GM12892 (cell line): Measurements from ENCODE around the gene RPE. TPM values are rescaled to one million over a fixed set of nuclear protein-coding genes. Genes with fewer than 3 reads are reported as not detected.

ENCODE experiments used
- DNase-seq: peaks from one replicate; pipeline ENCODE4 v3.0.0; 2011; ENCODE audit not compliant: insufficient read length
- FAIRE-seq: peaks from 2 replicates; lab custom pipeline; 2011; peaks lifted over from hg19 to GRCh38; lab: Jason Lieb, UNC
- POLR2A ChIP-seq: IDR thresholded peaks from 2 replicates; pipeline ENCODE4 v1.6.1; 2011; ENCODE audit warnings: low read depth, low read length, control low read depth
- POLR2AphosphoS5 ChIP-seq: IDR thresholded peaks from 2 replicates; pipeline ENCODE4 v1.6.1; 2011; ENCODE audit warnings: low read depth, low read length, control low read depth
- TAF1 ChIP-seq: IDR thresholded peaks from 2 replicates; pipeline ENCODE4 v1.6.1; 2011; ENCODE audit warnings: low read depth, mild to moderate bottlenecking, control low read depth, low read length, borderline replicate concordance
- polyA plus RNA-seq: library from polyadenylated mRNA; unstranded; fragments of >200 nt; gene quantifications from one replicate; pipeline ENCODE4 v1.2.1, GENCODE V29; 2012; ENCODE audit warnings: missing spikeins, inconsistent platforms; ENCODE audit not compliant: missing spikeins

Gene RPE
- polyA plus RNA-seq: 32.0 TPM

- DNase-seq: peak; percentile 73
- FAIRE-seq: peak; percentile 99
- TF ChIP-seq POLR2A (peak; percentile 81), TAF1 (peak; percentile 79), POLR2AphosphoS5 (peak; percentile 84)
Measured at GRCh38 chr2:210002158-210003157, at the start of gene RPE. TSS of gene RPE (plus strand) at chr2:210002638. CDS start at chr2:210002662, 24 bp downstream.

- DNase-seq (no peak), FAIRE-seq (no peak)
- no peak for TF ChIP-seq POLR2A
- no peak for TF ChIP-seq POLR2AphosphoS5
Measured at GRCh38 chr2:209956271-209956670, 46.2 kb upstream of the RPE start.

GRCh38 chr2:209958016-209958415 lies 44.4 kb upstream of the RPE start:
- no peak for FAIRE-seq
- no peak for DNase-seq
- no peak for TF ChIP-seq POLR2A
- no peak for TF ChIP-seq POLR2AphosphoS5
- no peak for TF ChIP-seq TAF1

- DNase-seq: no peak
- FAIRE-seq: no peak
- TF ChIP-seq POLR2A (no peak), POLR2AphosphoS5 (no peak), TAF1 (no peak)
Measured at GRCh38 chr2:209960045-209960444, 42.4 kb upstream of the RPE start.

- DNase-seq (peak; percentile 13), FAIRE-seq (peak; percentile 87)
- TF ChIP-seq POLR2A (no peak), TAF1 (no peak), POLR2AphosphoS5 (no peak)
Measured at GRCh38 chr2:209960676-209961630, 41.5 kb upstream of the RPE start.

GRCh38 chr2:209965723-209966122 lies 36.7 kb upstream of the RPE start:
- no peak for FAIRE-seq
- no peak for DNase-seq
- TF ChIP-seq TAF1 (no peak), POLR2A (no peak), POLR2AphosphoS5 (no peak)

GRCh38 chr2:209969692-209970091 lies 32.7 kb upstream of the RPE start:
- no peak for TF ChIP-seq POLR2A
- TF ChIP-seq TAF1: no peak
- no peak for TF ChIP-seq POLR2AphosphoS5
- FAIRE-seq: no peak
- DNase-seq: no peak

- no peak for TF ChIP-seq POLR2AphosphoS5
- TF ChIP-seq POLR2A: no peak
- TF ChIP-seq TAF1: no peak
- no peak for FAIRE-seq
Measured at GRCh38 chr2:209970271-209970670, 32.2 kb upstream of the RPE start.

GRCh38 chr2:209970711-209971110 lies 31.7 kb upstream of the RPE start:
- DNase-seq: no peak
- no peak for FAIRE-seq
- TF ChIP-seq TAF1 (no peak), POLR2AphosphoS5 (no peak), POLR2A (no peak)

More at GRCh38 chr2:209970271-209970670, 32.2 kb upstream of the RPE start:
- DNase-seq: no peak

- no peak for DNase-seq
- TF ChIP-seq TAF1: no peak
- TF ChIP-seq POLR2A: no peak
- TF ChIP-seq POLR2AphosphoS5: no peak
- FAIRE-seq: no peak
Measured at GRCh38 chr2:209973328-209973727, 29.1 kb upstream of the RPE start.

GRCh38 chr2:209974576-209974975 lies 27.9 kb upstream of the RPE start:
- FAIRE-seq: no peak
- DNase-seq: no peak
- TF ChIP-seq POLR2AphosphoS5: no peak
- no peak for TF ChIP-seq POLR2A
- TF ChIP-seq TAF1: no peak
